ENCODE results near the gene GMEB1. TPM values are rescaled to one million over a fixed set of nuclear protein-coding genes. Genes with fewer than 3 reads are reported as not detected.
"Not testable (repeated sequence)": the region's sequence is repeated elsewhere in the genome, so short reads cannot be mapped to it uniquely, and the experiment has no call there.

GMEB1 gene
- total RNA-seq, 2 donors from 2014 or later: 12.4 to 13.3 TPM

DNA sequence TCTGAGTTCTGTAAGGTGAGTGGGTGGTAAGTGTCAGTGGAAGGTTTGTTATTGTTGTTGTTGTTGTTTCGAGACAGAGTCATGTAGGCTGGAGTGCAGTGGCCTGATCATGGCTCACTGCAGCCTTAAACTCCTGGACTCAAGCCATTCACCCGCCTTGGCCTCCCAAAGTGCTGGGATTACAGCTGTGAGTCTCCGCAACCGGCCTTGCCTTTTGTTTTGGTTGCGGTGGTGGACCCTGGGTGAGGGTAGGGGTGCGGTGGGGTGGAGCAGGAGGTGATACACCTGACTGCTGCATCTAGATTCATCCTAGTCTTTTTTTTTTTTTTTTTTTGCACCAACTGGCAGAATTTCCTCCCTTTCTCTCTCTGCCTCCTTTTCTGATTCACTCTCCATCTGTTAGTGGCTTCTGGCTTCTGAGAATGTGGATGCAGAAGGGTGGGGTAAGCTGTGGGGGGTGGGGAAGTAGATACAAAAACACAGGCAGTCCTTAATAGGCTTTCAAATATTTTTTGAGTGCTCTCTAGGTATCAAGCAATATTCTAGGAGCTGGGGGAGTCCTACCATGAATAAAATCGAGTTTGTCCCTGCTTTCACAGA lies 4.6 kb upstream of the GMEB1 start:
- ATAC-seq: no peak
- intact Hi-C loops (cut with DNase I, micrococcal nuclease): no loop called here

DNA sequence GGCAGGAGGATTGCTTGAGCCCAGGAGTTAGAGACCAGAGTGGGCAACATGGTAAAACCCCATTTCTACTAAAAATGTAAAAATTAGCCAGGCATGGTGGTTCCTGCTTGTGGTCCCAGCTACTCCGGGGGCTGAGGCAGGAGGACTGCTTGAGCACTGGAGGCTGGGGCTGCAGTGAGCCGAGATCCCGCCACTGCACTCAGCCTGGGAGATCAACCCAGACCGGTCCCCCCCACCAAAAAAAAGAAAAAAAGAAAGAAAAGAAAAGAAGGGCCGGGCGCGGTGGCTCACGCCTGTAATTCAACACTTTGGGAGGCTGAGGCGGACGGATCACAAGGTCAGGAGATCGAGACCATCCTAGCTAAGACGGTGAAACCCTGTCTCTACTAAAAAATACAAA lies 1.8 kb upstream of the GMEB1 start:
- DNase-seq: no peak
- intact Hi-C loops (cut with DNase I, micrococcal nuclease): no loop called here

More for the DNA sequence above, 4.6 kb upstream of the GMEB1 start:
- no peak for DNase-seq

DNA sequence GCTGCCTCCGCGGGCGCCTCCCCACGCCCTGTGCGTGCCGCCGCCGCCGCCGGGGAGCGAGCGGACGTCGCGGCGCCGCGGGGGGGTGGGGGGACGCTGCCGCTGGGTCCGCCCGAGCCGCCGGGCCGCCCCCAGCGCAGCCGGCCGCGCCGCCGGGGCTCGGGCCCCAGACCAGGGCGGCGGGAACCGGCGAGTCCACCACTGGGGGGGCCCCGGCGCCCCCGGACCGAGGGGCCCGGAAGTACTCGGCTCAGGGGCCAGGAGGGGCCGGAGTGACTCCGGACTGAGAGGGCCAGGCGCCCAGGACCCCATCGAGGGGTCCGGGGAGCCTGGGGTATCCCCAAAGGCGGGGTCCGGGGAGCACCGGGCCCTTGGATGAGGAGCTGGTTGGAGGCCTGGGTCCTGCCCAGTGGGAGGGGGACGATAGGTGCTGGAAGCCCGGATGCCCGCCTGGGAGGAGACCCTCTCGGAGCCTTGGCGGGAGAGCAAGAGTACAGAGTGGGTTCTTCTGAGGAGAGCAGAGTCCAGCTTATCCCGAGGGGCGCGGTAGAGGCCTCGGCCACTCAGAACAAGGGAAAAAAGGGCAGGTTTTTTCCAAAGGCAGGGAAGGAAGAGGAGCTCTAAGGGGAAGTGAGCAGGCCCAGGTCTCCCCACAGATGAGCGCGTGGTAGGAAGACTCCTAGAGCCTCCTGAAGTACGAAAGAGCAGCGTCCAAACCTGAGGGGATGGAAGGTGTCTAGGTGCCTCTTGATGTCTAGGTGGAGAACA lies 556 bp downstream of the GMEB1 start:
- peak; percentile 81 for ATAC-seq
- DNase-seq: peak; percentile 41 to 74
- intact Hi-C loops (cut with DNase I, micrococcal nuclease): no loop called here

More for the DNA sequence above, 1.8 kb upstream of the GMEB1 start:
- ATAC-seq: no peak

DNA sequence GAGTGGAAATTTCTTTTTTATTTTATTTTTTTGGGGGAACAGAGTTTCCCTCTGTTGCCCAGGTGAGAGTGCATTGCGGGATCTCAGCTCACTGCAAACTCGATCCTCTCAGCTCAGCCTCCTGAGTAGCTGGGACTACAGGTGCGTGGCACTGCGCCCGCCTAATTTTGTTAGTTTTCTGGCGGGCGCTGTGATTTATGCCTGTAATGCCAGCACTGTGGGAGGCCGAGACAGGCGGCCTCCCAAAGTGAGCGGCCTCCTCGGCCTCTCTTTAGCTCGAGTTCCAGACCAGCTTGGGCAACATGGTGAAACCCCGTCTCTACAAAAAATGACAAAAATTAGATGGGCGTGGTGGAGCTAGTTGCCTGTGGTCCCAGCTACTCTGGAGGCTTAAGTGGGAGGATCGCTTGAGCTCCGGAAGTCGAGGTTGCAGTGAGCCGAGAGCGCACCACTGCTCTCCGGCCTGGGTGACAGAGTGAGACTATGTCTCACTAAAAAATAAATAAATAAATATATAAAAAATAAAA lies 2.7 kb downstream of the GMEB1 start:
- ATAC-seq (no peak), DNase-seq (no peak)
- intact Hi-C loops (cut with DNase I, micrococcal nuclease): no loop called here

DNA sequence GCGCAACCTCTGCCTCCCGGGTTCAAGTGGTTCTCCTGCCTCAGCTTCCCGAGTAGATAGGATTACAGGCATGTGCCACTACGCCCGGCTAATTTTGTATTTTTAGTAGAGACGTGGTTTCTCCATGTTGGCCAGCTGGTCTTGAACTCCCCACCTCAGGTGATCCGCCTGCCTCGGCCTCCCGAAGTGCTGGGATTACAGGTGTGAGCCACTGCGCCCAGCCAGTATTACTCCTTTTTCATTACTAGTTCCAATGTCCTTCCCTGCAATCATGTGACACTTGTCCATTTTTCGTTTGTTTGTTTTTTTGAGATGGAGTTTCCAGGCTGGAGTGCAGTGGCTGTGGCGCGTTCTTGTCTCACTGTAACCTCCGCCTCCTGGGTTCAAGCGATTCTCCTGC lies 4.4 kb downstream of the GMEB1 start:
- intact Hi-C loops (cut with DNase I, micrococcal nuclease); ATAC-seq; DNase-seq: not testable (repeated sequence)

DNA sequence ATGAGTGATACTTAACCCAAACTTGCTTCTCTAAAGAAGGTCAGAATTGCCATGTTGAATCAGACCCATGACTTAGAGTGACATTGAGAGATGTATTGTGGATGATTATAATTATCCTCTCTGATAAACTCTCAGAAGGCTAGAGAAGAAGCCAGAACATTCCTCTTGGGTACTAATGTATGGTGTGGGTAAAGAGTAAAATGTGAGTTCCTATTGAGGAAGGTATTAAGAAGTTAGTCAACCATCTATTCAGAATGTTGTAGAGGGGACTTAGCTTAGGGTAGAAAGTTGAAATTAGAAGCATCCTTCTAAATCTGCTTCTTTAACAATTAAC lies 7.3 kb downstream of the GMEB1 start:
- ATAC-seq (no peak), DNase-seq (no peak)
- intact Hi-C loops (cut with DNase I, micrococcal nuclease): no loop called here

DNA sequence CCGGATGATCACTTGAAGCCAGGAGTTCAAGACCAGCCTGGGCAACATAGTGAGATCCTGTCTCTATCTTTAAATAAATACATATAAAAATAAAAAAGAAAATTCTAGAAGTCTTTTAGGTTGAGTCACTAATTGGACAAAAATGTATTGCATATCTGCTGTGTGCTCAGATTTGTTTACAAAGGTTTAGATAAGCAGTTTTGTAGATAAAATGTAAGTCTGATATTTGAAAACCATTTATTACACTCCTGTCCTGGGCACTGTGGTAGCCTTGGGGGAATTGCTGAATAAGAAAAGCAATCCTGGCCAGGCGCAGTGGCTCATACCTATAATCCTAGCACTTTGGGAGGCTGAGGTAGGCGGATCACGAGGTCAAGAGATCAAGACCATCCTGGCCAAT lies 11.6 kb downstream of the GMEB1 start:
- DNase-seq: no peak
- no peak for ATAC-seq
- intact Hi-C loops (cut with DNase I, micrococcal nuclease): no loop called here

DNA sequence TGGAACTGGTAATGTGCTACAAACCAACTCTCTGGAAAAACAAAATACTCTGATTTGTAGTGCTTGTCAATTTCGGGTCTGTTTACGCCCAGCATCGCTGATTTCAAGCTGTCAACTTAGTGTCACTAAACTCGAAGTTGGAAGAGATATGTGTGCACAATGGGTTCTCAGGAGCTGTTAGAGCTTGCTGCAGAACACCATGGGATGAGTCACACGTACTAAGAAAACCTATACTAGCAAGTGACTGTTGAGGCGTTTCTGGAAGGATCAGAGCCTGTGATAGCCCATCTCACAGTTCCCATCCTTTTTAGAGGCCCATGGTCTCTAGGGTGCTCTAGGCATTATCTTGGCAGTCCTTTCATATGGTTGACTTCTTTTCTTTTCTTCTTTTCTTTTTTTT lies 14.3 kb downstream of the GMEB1 start:
- no peak for DNase-seq
- ATAC-seq: no peak
- intact Hi-C loops (cut with DNase I, micrococcal nuclease): no loop called here

DNA sequence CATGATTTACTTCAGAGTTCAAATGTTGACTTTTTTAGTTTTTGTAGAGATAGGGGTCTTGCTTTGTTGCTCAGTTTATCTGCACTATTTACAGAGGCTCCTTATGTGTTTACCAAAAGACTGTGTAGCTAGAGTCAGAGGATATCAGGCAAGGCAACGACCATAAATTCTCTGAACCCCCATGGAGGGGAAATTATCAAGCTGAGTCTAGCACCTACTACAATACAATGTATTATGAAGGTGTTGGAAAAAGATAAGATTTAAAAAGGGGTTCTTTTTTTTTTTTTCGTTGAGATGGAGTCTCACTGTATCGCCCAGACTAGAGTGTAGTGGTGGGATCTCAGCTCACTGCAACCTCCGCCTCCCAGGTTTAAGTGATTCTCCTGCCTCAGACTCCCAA lies 16.4 kb downstream of the GMEB1 start:
- ATAC-seq (no peak), DNase-seq (no peak)
- intact Hi-C loops (cut with DNase I, micrococcal nuclease): no loop called here

DNA sequence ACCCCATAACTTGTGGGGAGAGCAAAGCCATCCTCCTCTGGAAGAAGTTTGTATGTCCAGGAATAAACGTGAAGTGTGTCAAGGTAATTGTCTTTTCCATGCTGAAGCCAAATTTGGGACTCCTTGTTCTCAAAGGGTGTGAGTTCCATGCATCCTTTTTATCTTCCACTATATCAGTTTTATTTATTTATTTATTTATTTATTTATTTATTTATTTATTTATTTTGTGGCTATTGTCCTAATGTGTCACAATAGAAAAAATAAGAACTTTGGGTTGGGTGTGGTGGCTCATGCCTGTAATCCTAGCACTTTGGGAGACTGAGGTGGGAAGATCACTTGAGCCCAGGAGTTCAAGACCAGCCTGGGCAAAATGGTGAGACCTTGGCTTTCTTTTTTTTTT lies 23.0 kb downstream of the GMEB1 start:
- ATAC-seq; intact Hi-C loops (cut with DNase I, micrococcal nuclease); DNase-seq: not testable (repeated sequence)

DNA sequence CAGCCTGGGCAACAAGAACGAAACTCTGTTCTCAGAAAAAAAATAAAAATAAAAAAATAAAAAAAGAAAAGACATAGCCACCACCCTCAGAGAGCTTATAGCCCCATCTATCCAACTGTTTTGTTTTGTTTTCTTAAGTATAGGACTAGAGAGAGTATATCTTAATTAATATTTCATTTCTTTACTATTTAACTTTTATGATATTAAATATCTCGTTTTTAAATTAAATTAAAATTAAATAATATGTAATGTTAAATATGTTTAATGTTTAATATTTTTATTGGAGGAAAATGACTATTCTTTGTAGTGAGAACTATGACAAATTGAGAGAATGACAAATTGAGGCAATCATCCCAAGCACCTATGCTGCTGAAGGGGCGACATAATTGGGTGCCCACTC lies 35.0 kb downstream of the GMEB1 start:
- DNase-seq (no peak), ATAC-seq (no peak)
- intact Hi-C loops (cut with DNase I, micrococcal nuclease): no loop called here

DNA sequence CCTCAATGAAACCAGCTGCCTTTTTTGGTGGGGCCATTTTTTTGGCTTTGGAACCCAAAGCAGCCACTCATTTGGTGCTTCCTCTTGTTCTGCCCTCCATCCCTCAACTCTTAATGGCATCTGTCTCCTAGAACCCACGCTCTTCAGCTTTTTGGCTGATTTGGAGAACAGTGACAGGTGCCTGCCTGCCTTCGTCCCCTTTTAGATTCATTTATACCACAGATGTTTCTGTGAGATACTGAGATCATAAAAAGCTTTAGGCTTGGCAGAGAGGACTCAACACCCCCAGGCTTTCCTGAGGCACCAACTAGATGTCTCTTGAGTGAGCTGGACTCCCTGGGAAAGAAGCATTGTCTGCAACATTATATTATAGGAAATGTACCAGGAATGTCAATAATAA lies 47.8 kb downstream of the GMEB1 start:
- ATAC-seq (no peak), DNase-seq (no peak)
- intact Hi-C loops (cut with DNase I, micrococcal nuclease): no loop called here

DNA sequence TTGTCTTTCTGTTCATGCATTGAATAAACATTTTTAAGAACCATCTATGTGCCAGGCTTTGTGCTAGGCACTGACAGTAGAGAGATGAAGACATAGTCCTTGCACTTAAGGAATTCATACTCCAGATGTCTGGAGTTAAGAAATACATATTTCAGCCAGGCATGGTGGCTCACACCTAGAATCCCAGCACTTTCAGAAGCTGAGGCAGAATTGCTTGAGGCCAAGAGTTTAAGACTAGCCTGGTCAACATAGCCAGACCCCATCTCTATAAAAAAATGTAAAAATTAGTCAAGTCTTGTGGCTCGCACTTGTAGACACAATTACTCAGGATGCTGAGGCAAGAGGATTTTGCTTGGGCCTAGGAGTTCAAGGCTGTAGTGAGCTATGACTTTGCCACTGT lies 49.6 kb downstream of the GMEB1 start:
- DNase-seq (no peak), ATAC-seq (no peak)
- intact Hi-C loops (cut with DNase I, micrococcal nuclease): no loop called here

DNA sequence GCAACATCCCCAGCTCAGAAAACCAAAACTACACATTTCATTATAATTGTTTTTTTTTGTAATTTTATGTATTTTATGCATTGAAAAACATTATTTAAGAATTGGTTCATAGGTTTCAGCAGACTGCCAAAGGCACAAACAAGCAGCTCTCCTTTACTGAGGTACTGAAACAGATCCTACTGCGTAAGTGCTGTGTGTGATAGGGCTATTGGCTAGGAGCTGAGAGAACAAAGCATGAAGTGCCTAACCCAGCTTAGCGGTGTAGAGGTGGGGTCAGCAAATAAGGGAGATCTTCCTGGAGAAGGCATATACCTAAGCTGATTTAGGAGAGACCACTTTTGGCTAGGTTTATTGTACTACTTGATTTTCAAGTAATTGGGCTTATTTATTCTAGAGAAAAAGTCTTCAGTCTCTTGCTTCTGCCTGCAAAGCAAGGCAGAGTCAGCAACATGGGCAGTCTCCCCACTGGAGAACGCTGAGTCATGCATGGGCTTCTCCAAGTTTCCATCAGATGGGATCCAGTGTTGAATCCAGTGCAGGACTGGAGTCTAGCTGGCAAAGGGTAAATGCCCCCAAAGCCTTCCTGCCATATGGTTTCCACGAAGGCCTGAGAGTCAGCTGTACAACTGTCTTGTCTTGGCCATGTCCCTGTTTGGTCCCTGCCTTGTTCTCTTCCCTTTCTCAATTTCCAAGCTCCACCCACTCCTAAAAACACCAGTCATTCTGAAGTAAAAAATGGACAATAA lies 50.2 kb downstream of the GMEB1 start:
- DNase-seq (no peak), ATAC-seq (no peak)
- intact Hi-C loops (cut with DNase I, micrococcal nuclease): no loop called here

DNA sequence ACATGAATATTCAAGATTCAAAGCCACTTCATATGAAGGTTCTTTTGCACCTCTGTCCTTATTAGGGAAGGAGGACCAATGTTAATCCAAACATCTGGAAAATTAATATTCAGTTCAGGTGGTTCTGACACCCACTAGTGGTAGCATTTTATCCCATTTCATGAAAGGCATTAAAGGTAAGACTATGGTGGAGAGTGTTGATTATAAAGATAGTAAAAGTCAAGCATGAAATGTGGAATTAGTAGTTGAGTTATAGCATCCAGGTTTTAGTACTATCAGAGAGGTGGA lies 50.7 kb downstream of the GMEB1 start:
- intact Hi-C loops (cut with DNase I, micrococcal nuclease): no loop called here
- DNase-seq: no peak
- no peak for ATAC-seq

DNA sequence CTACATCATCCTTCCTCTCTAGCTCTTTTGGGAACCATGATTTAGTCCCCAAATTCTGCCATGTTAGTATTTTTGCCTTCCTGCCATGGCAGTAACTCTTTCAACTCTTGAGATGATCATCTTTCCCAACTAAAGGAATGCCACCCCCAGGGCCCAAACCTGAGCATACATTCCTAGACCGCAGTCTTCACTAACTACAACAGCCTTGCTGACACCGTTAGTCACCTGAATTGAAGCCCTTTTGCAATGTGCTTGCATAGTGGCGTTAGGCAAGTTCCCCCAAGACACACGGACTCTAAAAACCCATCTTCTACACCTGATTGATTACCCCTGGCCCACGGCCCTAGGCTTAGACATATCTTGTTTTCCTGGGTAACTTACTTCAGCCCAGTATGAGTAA lies 51.8 kb downstream of the GMEB1 start:
- intact Hi-C loops (cut with DNase I, micrococcal nuclease): no loop called here
- ATAC-seq (no peak), DNase-seq (no peak)

DNA sequence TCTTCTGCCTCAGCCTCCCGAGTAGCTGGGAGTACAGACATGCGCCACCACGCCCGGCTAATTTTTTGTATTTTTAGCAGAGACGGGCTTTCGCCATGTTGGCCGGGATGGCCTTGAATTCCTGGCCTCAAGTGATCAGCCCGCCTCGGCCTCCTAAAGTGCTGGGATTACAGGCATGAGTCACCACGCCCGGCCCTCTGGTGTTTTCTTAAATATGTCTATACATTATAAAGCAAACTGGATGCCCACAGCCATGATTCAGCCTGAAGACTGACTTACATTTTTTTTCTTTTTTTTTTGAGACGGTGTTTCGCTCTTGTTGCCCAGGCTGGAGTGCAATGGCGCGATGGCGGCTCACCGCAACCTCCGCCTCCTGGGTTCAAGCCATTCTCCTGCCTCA lies 53.3 kb downstream of the GMEB1 start:
- ATAC-seq; DNase-seq; intact Hi-C loops (cut with DNase I, micrococcal nuclease): not testable (repeated sequence)

DNA sequence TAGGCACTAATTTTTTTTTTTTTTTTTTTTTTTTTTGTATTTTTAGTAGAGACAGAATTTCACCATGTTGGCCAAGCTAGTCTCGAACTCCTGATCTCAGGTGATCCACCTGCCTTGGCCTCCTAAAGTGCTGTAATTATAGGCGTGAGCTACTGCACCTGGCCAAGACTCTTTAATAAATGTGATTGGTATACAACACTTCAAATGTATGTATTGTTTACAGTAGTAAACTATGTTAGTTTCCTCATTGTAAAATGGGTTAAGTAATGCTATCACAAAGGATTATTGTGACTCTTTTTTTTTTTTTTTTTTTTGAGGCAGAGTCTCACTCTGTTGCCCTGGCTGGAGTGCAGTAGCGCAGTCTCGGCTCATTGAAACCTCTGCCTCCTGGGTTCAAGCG lies 56.8 kb downstream of the GMEB1 start:
- intact Hi-C loops (cut with DNase I, micrococcal nuclease); DNase-seq: not testable (repeated sequence)
- ATAC-seq: peak; percentile 97

DNA sequence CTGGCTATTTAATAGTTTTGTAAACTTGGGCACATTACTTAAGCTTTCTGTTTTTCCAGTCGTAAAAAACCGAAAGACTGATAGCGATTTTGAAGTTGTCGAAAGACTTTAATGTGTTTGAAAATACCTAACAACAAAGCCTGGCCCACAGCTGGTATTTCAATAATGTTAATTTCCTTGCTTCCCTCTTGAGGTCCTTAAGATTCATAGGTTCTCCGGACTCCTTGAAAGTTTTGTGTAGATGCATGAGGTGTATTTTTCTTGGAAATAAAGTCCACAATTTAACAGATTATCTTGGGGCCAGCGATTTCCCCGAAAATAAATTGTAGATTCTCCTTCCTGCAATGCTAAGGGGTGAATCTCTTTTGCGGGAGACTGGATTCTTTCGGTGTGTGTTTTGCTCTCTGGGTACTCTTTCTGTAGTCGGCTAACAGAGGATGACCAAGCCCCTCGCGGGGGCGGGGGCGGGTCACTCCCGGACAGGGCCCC lies 67.4 kb downstream of the GMEB1 start:
- no peak for DNase-seq
- no peak for ATAC-seq
- intact Hi-C loops (cut with DNase I, micrococcal nuclease): loop anchor here in 1 of 2 donors (5.0 kb wide), 1 partner anchor 94 kb away; the partner anchor contains the start of gene TAF12
